Mesendoderm (in vitro differentiated cells): ENCODE results near the gene GJA9. TPM values are rescaled to one million over a fixed set of nuclear protein-coding genes. Genes with fewer than 3 reads are reported as not detected.

Experiments
- DNase-seq: peaks from one replicate; pipeline ENCODE4 v3.0.0; 2013
- H2AK5ac ChIP-seq: 2 replicates; pipeline ENCODE4 v1.6.1; 2013; ENCODE audit warnings: low read length, inconsistent platforms
- H2BK120ac ChIP-seq: 2 replicates; pipeline ENCODE4 v1.6.1; 2013; ENCODE audit warnings: low read depth, mild to moderate bottlenecking, low read length, moderate library complexity, mixed read lengths
- H2BK15ac ChIP-seq: replicated peaks from 2 replicates; pipeline ENCODE4 v1.6.1; 2013; ENCODE audit warnings: low read depth, mild to moderate bottlenecking, moderate library complexity
- H2BK5ac ChIP-seq: 2 replicates; pipeline ENCODE4 v1.6.1; 2013; ENCODE audit warnings: low read length, inconsistent platforms
- H3K18ac ChIP-seq: 2 replicates; pipeline ENCODE4 v1.6.1; 2013; ENCODE audit warnings: mild to moderate bottlenecking, low read length, mixed read lengths
- H3K23ac ChIP-seq: one replicate; pipeline ENCODE4 v1.6.1; 2013; ENCODE audit warnings: low read length
- H3K27ac ChIP-seq: 2 replicates; pipeline ENCODE4 v1.5.1; 2013; ENCODE audit warnings: low read depth, mild to moderate bottlenecking, inconsistent platforms, low read length, moderate library complexity
- H3K27me3 ChIP-seq: 2 replicates; pipeline ENCODE4 v1.6.1; 2013; ENCODE audit warnings: low read length, control low read depth, mild to moderate bottlenecking, inconsistent platforms; ENCODE audit not compliant: insufficient read depth, poor library complexity
- H3K36me3 ChIP-seq: 2 replicates; pipeline ENCODE4 v1.6.1; 2013; ENCODE audit warnings: low read length, inconsistent platforms; ENCODE audit not compliant: control insufficient read depth, insufficient read depth
- H3K4ac ChIP-seq: one replicate; pipeline ENCODE4 v1.6.1; 2013; ENCODE audit warnings: low read depth, mild to moderate bottlenecking, low read length, moderate library complexity
- H3K4me1 ChIP-seq: 2 replicates; pipeline ENCODE4 v1.6.1; 2013; ENCODE audit warnings: low read depth, low read length, inconsistent platforms; ENCODE audit not compliant: control insufficient read depth
- H3K4me2 ChIP-seq: 2 replicates; pipeline ENCODE4 v1.6.1; 2013; ENCODE audit warnings: low read length
- H3K4me3 ChIP-seq: 2 replicates; pipeline ENCODE4 v1.5.1; 2013; ENCODE audit warnings: mild to moderate bottlenecking, low read length
- H3K56ac ChIP-seq: one replicate; pipeline ENCODE4 v1.6.1; 2013; ENCODE audit warnings: low read length
- H3K79me1 ChIP-seq: 2 replicates; pipeline ENCODE4 v1.6.1; 2013; ENCODE audit warnings: low read length, inconsistent platforms
- H3K79me2 ChIP-seq: 2 replicates; pipeline ENCODE4 v1.6.1; 2013; ENCODE audit warnings: mild to moderate bottlenecking, low read length; ENCODE audit not compliant: control insufficient read depth, insufficient read depth
- H3K9ac ChIP-seq: 2 replicates; pipeline ENCODE4 v1.6.1; 2013; ENCODE audit warnings: low read length, inconsistent platforms
- H4K5ac ChIP-seq: one replicate; pipeline ENCODE4 v1.6.1; 2013; ENCODE audit warnings: low read length
- H4K8ac ChIP-seq: one replicate; pipeline ENCODE4 v1.6.1; 2013; ENCODE audit warnings: low read depth, mild to moderate bottlenecking, control low read depth, low read length, moderate library complexity
- WGBS: extraction: QIAGEN DNeasy Blood & Tissue Kit; methylation state at CpG from one replicate; pipeline ENCODE4 v1.1.7; 2013; ENCODE audit warnings: low lambda C conversion rate, missing lambda C conversion rate; ENCODE audit not compliant: insufficient coverage; ENCODE audit errors: extremely low coverage; 5-methylcytosine and 5-hydroxymethylcytosine counted together
- polyA plus RNA-seq, 2 experiments: library from polyadenylated mRNA; stranded (reverse); fragments of 200-250 nt; gene quantifications; one replicate each; pipeline ENCODE4 v1.2.3, GENCODE V29; 2013

The GJA9 gene
- not detected for polyA plus RNA-seq (2013, experiment 1 of 2)
- not detected for polyA plus RNA-seq (2013, experiment 2 of 2)

GRCh38 chr1:38881487-38881886 is at the start of gene GJA9:
Gene GJA9 (minus strand): TSS chr1:38881587. CDS start chr1:38876098, 5,489 bp downstream.
- Histone ChIP-seq H3K23ac (no peak within 1 kb of the TSS), H3K79me1 (no peaks in the 10 kb centered on the region), H3K4me1 (no peaks in the 10 kb centered on the region), H2BK120ac (no peak within 1 kb of the TSS), H3K18ac (no peak within 1 kb of the TSS), H3K9ac (no peak within 1 kb of the TSS), H3K4me3 (no peak within 1 kb of the TSS), H2BK5ac (no peak within 1 kb of the TSS), H3K27ac (no peak within 1 kb of the TSS), H3K4me2 (no peak within 1 kb of the TSS), H4K8ac (no peak within 1 kb of the TSS), H3K36me3 (no peaks in the 10 kb centered on the region), H2AK5ac (no peak within 1 kb of the TSS), H3K4ac (no peak within 1 kb of the TSS), H2BK15ac (no peak within 1 kb of the TSS), H3K27me3 (no peaks in the 10 kb centered on the region), H4K5ac (no peak within 1 kb of the TSS), H3K79me2 (no peaks in the 10 kb centered on the region), H3K56ac (no peak within 1 kb of the TSS)
- DNase-seq = no peak

- Histone ChIP-seq H3K23ac (no peak overlapping the region), H3K27ac (no peak overlapping the region), H3K79me1 (no peaks in the 10 kb centered on the region), H2BK15ac (no peak overlapping the region), H3K9ac (no peak overlapping the region), H2BK120ac (no peak overlapping the region), H3K56ac (no peak overlapping the region), H2BK5ac (no peak overlapping the region), H3K4ac (no peak overlapping the region), H3K18ac (no peak overlapping the region), H4K5ac (no peak overlapping the region), H4K8ac (no peak overlapping the region), H3K79me2 (no peaks in the 10 kb centered on the region), H2AK5ac (no peak overlapping the region), H3K36me3 (no peaks in the 10 kb centered on the region), H3K4me3 (no peak overlapping the region), H3K4me1 (no peaks in the 10 kb centered on the region), H3K4me2 (no peak overlapping the region), H3K27me3 (no peaks in the 10 kb centered on the region)
- no peak for DNase-seq
- WGBS = no CpG with 5 or more reads among the region's 6 CpGs
Observed at GRCh38 chr1:38929476-38929875, 48.1 kb upstream of the GJA9 start.

- Histone ChIP-seq H2AK5ac (no peak overlapping the region), H3K9ac (no peak overlapping the region), H3K4me2 (no peak overlapping the region), H3K27me3 (no peaks in the 10 kb centered on the region), H3K79me2 (no peaks in the 10 kb centered on the region), H3K27ac (no peak overlapping the region), H3K4me3 (no peak overlapping the region), H3K79me1 (no peaks in the 10 kb centered on the region), H2BK15ac (no peak overlapping the region), H3K23ac (no peak overlapping the region), H4K5ac (no peak overlapping the region), H3K4ac (no peak overlapping the region), H3K56ac (no peak overlapping the region), H3K18ac (no peak overlapping the region), H4K8ac (no peak overlapping the region), H2BK120ac (no peak overlapping the region), H2BK5ac (no peak overlapping the region), H3K36me3 (no peaks in the 10 kb centered on the region), H3K4me1 (no peaks in the 10 kb centered on the region)
- WGBS = no CpG with 5 or more reads among the region's 8 CpGs
- DNase-seq = no peak
Observed at GRCh38 chr1:38929054-38929453, 47.7 kb upstream of the GJA9 start.

- Histone ChIP-seq H3K23ac (no peak overlapping the region), H4K8ac (no peak overlapping the region), H3K56ac (no peak overlapping the region), H3K79me2 (no peaks in the 10 kb centered on the region), H2AK5ac (no peak overlapping the region), H3K9ac (no peak overlapping the region), H3K36me3 (no peaks in the 10 kb centered on the region), H3K18ac (no peak overlapping the region), H3K79me1 (no peaks in the 10 kb centered on the region), H3K4ac (no peak overlapping the region), H3K4me3 (no peak overlapping the region), H2BK5ac (no peak overlapping the region), H2BK15ac (no peak overlapping the region), H3K27ac (no peak overlapping the region), H3K27me3 (no peaks in the 10 kb centered on the region), H3K4me1 (no peaks in the 10 kb centered on the region), H2BK120ac (no peak overlapping the region), H4K5ac (no peak overlapping the region), H3K4me2 (no peak overlapping the region)
- no CpG with 5 or more reads among the region's 3 CpGs for WGBS
- no peak for DNase-seq
Observed at GRCh38 chr1:38926091-38926490, 44.7 kb upstream of the GJA9 start.

- no peaks in the 10 kb centered on the region for H3K36me3 ChIP-seq
- no peak overlapping the region for H3K9ac ChIP-seq
- no peaks in the 10 kb centered on the region for H3K79me2 ChIP-seq
- H4K5ac ChIP-seq = no peak overlapping the region
- no peaks in the 10 kb centered on the region for H3K4me1 ChIP-seq
- no peak overlapping the region for H2BK120ac ChIP-seq
- H3K23ac ChIP-seq = no peak overlapping the region
- H3K18ac ChIP-seq = no peak overlapping the region
- H3K27me3 ChIP-seq = no peaks in the 10 kb centered on the region
- H2BK5ac ChIP-seq = no peak overlapping the region
- no peak overlapping the region for H3K56ac ChIP-seq
- no peak overlapping the region for H3K4ac ChIP-seq
- H3K4me2 ChIP-seq = no peak overlapping the region
- no peak overlapping the region for H3K4me3 ChIP-seq
- no peak overlapping the region for H3K27ac ChIP-seq
- no peaks in the 10 kb centered on the region for H3K79me1 ChIP-seq
- no CpG with 5 or more reads among the region's 2 CpGs for WGBS
- DNase-seq = no peak
- H2BK15ac ChIP-seq = no peak overlapping the region
- no peak overlapping the region for H2AK5ac ChIP-seq
- no peak overlapping the region for H4K8ac ChIP-seq
Observed at GRCh38 chr1:38925391-38925790, 44.0 kb upstream of the GJA9 start.

- H3K4ac ChIP-seq = no peak overlapping the region
- H2BK15ac ChIP-seq = no peak overlapping the region
- no peak overlapping the region for H4K8ac ChIP-seq
- H3K4me1 ChIP-seq = no peaks in the 10 kb centered on the region
- no peaks in the 10 kb centered on the region for H3K27me3 ChIP-seq
- H3K36me3 ChIP-seq = no peaks in the 10 kb centered on the region
- no peak overlapping the region for H3K23ac ChIP-seq
- no peak overlapping the region for H2BK120ac ChIP-seq
- no peak overlapping the region for H3K9ac ChIP-seq
- no peak overlapping the region for H2AK5ac ChIP-seq
- WGBS = no CpG with 5 or more reads among the region's 3 CpGs
- H3K56ac ChIP-seq = no peak overlapping the region
- no peaks in the 10 kb centered on the region for H3K79me1 ChIP-seq
- H3K18ac ChIP-seq = no peak overlapping the region
- H3K79me2 ChIP-seq = no peaks in the 10 kb centered on the region
- DNase-seq = no peak
- no peak overlapping the region for H4K5ac ChIP-seq
- no peak overlapping the region for H2BK5ac ChIP-seq
- H3K27ac ChIP-seq = no peak overlapping the region
- H3K4me3 ChIP-seq = no peak overlapping the region
- H3K4me2 ChIP-seq = no peak overlapping the region
Observed at GRCh38 chr1:38923607-38924006, 42.2 kb upstream of the GJA9 start.
